Right lobe of liver (tissue), 6 donors: ENCODE data around the gene SOWAHA. TPM values are rescaled to one million over a fixed set of nuclear protein-coding genes. Genes with fewer than 3 reads are reported as not detected.
A peak's percentile ranks its signal among the peaks of the same experiment; 100 is the strongest.

Source experiments
- ATAC-seq, 4 donors: fragments of 200-7000 bp; cut with Tn5 transposase; one replicate each; pipeline ENCODE4 v1.9.1; 2020; ENCODE audit warnings: mild to moderate bottlenecking in 4 of 4, moderate library complexity in 4 of 4
- DNase-seq, 3 donors: peaks; one replicate each; pipeline ENCODE4 v3.0.0-alpha.2; 2020
- H3K27ac ChIP-seq, 3 donors: fragments of 200-600 bp; one replicate each; pipeline ENCODE4 v1.8.0; 2022
- H3K27me3 ChIP-seq, 2 donors: fragments of 200-600 bp; one replicate each; pipeline ENCODE4 v1.8.0; 2022
- H3K36me3 ChIP-seq, 4 donors: fragments of 200-600 bp; sonication (generic) in 1 of 4; one replicate each; pipeline versions ENCODE4 v1.5.1 to v1.8.0; 2017 to 2022; ENCODE audit warnings: control low read depth in 1 of 4
- H3K4me1 ChIP-seq, 4 donors: fragments of 200-600 bp; sonication (generic) in 1 of 4; one replicate each; pipeline versions ENCODE4 v1.5.1 to v1.8.0; 2017 to 2022; ENCODE audit warnings: control low read depth in 1 of 4
- H3K4me3 ChIP-seq, 3 donors: fragments of 200-600 bp; one replicate each; pipeline ENCODE4 v1.8.0; 2022
- H3K9me3 ChIP-seq, 4 donors: fragments of 200-600 bp; sonication (generic) in 1 of 4; one replicate each; pipeline versions ENCODE4 v1.5.1 to v1.8.0; 2017 to 2022; ENCODE audit warnings: control low read depth in 1 of 4
- POLR2A ChIP-seq: fragments of 450-650 bp; IDR thresholded peaks from one replicate; pipeline ENCODE4 v1.6.1; 2017; ENCODE audit warnings: antibody characterized with exemption, mild to moderate bottlenecking
- WGBS: methylation state at CpG from one replicate; pipeline ENCODE4 v1.1.6; 2018; ENCODE audit warnings: low coverage, low lambda C conversion rate; ENCODE audit not compliant: insufficient coverage; ENCODE audit errors: missing lambda C conversion rate; 5-methylcytosine and 5-hydroxymethylcytosine counted together
- intact Hi-C, 2 donors: fragments of 100-400 bp; cut with DNase I; formaldehyde crosslinking; loops; one replicate each; pipeline versions ENCODE4 v1.11.2 to v1.14.1; 2022
- total RNA-seq, 6 experiments: library from RNA; depleted of rRNA in 2 of 6; stranded (reverse); fragments of >200 nt in 2 of 6; fragmentation: NEBNext Ultra II Directional in 3 of 6; extraction: Animal tissue kit (Norgen Biotek cat#: 25700) in 3 of 6; gene quantifications; one replicate each; pipeline versions ENCODE4 v1.1.0 to v1.2.4, GENCODE V29; 2016 to 2023
- TF ChIP-seq, protein P1 (sequence below), 4 donors: fragments of 200-600 bp in 3 of 4; fragments of 450-650 bp in 1 of 4; IDR thresholded peaks; one replicate each; pipeline versions ENCODE4 v1.5.1 to v1.8.0; 2016 to 2022; ENCODE audit warnings: antibody characterized with exemption in 4 of 4, mild to moderate bottlenecking in 2 of 4
- donor health status: DM: no; HTN: yes; CAD: no.
- donor health status: DM: no; HTN: no; CAD: no.
- donor health status: DM: no; HTN: no; CAD: no.
- donor health status: DM: no; HTN: yes; CAD: no.
- donor health status: DM: no; HTN: yes; CAD: no.

Gene SOWAHA
- total RNA-seq, 6 experiments from 2014 or later = 0.95 to 4.7 (median 1.4) TPM

DNA sequence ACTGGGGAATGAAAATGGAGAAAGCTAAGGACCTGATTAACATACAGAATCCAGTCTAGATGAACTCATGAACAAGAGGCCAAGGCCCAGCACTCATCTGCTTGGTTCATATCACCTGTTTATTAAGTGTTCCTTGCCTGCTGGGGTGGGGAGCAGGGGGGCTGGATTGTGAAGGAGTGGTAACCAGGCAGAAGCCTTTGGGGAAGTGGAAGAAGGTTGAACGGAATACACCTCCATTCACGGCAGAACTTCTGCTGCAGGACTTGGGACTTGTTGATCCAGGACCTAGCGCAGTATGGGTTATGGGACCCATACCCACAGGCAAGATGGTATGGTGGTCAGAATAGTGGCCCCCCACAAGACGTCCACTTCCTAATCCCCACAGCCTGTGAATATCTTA lies 27.2 kb upstream of the SOWAHA start:
- WGBS = 78% methylated on average over 3 of the region's 4 CpGs
- no peak for ATAC-seq
- no peak for TF ChIP-seq POLR2A
- TF ChIP-seq, protein P1, sequence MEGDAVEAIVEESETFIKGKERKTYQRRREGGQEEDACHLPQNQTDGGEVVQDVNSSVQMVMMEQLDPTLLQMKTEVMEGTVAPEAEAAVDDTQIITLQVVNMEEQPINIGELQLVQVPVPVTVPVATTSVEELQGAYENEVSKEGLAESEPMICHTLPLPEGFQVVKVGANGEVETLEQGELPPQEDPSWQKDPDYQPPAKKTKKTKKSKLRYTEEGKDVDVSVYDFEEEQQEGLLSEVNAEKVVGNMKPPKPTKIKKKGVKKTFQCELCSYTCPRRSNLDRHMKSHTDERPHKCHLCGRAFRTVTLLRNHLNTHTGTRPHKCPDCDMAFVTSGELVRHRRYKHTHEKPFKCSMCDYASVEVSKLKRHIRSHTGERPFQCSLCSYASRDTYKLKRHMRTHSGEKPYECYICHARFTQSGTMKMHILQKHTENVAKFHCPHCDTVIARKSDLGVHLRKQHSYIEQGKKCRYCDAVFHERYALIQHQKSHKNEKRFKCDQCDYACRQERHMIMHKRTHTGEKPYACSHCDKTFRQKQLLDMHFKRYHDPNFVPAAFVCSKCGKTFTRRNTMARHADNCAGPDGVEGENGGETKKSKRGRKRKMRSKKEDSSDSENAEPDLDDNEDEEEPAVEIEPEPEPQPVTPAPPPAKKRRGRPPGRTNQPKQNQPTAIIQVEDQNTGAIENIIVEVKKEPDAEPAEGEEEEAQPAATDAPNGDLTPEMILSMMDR (IDR thresholded peaks at IDR 0.05) = no peak
- intact Hi-C loops = no loop called here
- DNase-seq = no peak
- peaks cover 0 to 25% (median 0%) of the 10 kb centered on the region in 4 donors for H3K4me1 ChIP-seq
- no peaks in the 10 kb centered on the region for H3K27me3 ChIP-seq
- H3K9me3 ChIP-seq = no peaks in the 10 kb centered on the region
- H3K27ac ChIP-seq = no peak overlapping the region
- no peaks in the 10 kb centered on the region for H3K36me3 ChIP-seq
- no peak overlapping the region for H3K4me3 ChIP-seq

DNA sequence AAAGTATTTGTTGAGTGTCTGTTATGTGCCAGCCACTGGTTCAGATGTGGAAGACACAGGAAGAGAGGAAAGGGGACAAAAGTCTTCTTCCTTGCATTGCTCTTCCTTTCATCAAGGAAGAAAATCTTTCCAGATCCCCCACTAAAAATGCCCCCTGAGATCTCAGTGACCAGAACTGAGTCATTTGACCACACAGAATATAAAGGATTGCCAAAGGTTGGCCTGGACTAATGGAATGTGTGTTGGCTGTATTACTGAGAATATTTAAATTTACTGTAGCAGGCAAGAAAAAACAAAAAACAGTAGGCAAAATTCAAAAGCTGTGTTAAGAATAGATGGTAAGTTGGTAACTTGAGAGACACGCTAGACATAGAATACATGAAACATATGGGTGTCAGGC lies 26.0 kb upstream of the SOWAHA start:
- H3K4me1 ChIP-seq = peaks cover 0 to 25% (median 0%) of the 10 kb centered on the region in 4 donors
- 100% methylated on average over 1 of the region's 1 CpG for WGBS
- ATAC-seq (no peak), DNase-seq (no peak)
- no peaks in the 10 kb centered on the region for H3K36me3 ChIP-seq
- no peak for TF ChIP-seq POLR2A
- TF ChIP-seq, protein P1 (IDR thresholded peaks at IDR 0.05) = no peak
- intact Hi-C loops = no loop called here
- no peaks in the 10 kb centered on the region for H3K9me3 ChIP-seq
- no peak overlapping the region for H3K27ac ChIP-seq
- H3K4me3 ChIP-seq = no peak overlapping the region
- no peaks in the 10 kb centered on the region for H3K27me3 ChIP-seq

DNA sequence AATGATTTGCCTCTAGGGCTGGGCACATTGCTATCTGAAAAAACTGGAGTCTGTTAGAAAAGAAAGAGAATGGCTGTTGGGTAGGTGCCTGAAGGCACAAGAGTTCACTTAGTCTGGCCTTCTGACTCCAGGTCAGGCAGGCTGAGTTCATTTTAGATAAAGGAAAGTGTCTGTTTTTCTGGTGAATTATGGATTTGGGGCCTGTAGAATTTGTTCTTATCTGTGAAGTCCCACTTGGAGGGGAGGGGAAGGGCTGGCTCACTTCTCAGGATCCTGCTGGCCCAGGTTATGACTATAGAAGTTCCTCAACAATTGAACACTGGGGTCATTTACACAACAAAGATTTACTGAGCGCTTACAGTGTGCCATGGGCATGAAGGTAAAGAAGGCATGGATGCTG lies 24.6 kb upstream of the SOWAHA start:
- TF ChIP-seq, protein P1 (IDR thresholded peaks at IDR 0.05) = no peak
- TF ChIP-seq POLR2A = no peak
- no peaks in the 10 kb centered on the region for H3K27me3 ChIP-seq
- ATAC-seq = peak in 1 of 4 donors; percentile 63
- intact Hi-C loops = no loop called here
- no peaks in the 10 kb centered on the region for H3K9me3 ChIP-seq
- H3K27ac ChIP-seq = peak overlapping the region in 1 of 3 donors; percentile 33
- 80% methylated on average over 1 of the region's 1 CpG for WGBS
- DNase-seq = no peak
- no peak overlapping the region for H3K4me3 ChIP-seq
- H3K4me1 ChIP-seq = peaks cover 0 to 25% (median 0%) of the 10 kb centered on the region in 4 donors
- no peaks in the 10 kb centered on the region for H3K36me3 ChIP-seq

DNA sequence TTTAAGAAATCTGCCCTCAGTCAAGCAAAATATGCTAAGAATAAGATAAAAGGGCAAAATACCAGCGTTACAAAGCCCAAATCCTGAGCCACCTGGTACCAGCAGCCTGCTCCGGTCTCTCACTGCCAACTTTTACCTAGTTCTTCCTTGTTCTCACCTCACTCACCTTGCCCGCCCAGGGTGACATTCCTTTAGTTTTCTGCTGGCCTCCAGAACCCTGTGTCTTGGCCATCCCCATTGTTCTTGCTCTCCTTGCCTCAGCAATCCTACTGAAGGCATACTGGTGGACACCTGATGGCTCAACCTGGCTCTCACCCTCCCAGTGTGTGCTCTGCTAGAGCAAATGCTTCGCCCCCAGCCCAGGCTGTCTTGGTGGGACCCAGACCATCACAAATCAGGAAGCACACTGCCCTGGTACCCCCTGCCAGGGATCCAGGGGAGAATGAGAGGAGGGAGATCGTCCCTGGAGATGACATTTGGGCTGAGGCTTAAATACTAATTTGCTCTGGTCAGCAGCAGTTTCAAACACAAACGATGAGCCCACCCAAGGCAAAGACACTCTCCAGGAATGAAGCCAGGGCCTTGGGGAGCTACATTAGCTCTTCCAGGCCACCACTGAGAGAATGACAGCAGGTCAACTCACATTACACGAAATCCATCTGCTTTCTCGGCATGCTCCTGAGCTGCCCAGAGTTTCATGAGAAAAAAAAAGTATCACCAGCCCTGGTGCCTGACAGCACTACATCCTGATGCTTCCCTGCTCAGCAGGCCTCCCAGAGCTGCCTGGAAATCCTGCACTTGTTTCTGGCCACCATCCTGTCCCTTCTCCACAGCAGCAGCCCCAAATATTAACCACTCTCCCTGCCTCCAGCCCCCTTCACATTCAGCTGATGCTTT lies 23.9 kb upstream of the SOWAHA start:
- TF ChIP-seq POLR2A = no peak
- TF ChIP-seq, protein P1 (IDR thresholded peaks at IDR 0.05) = no peak
- Histone ChIP-seq H3K4me1 (peaks cover 0 to 25% (median 0%) of the 10 kb centered on the region in 4 donors), H3K36me3 (no peaks in the 10 kb centered on the region), H3K27ac (no peak overlapping the region), H3K27me3 (no peaks in the 10 kb centered on the region), H3K4me3 (no peak overlapping the region), H3K9me3 (no peaks in the 10 kb centered on the region)
- no peak for ATAC-seq
- WGBS = 79% methylated on average over 4 of the region's 8 CpGs
- intact Hi-C loops = no loop called here
- DNase-seq = no peak
